Kidney (tissue), 14 donors: ENCODE results near the gene PRRC2B. TPM values are rescaled to one million over a fixed set of nuclear protein-coding genes. Genes with fewer than 3 reads are reported as not detected.

Source experiments
- DNase-seq, 5 donors: peaks; one replicate each; pipeline ENCODE4 v3.0.0-alpha.2; 2013 to 2020
- FAIRE-seq: peaks from 2 replicates; lab custom pipeline; 2012; peaks lifted over from hg19 to GRCh38; lab: Jason Lieb, UNC
- H3K27ac ChIP-seq, 2 donors: one replicate each; pipeline ENCODE4 v1.7.0; 2013; ENCODE audit warnings: low read depth in 2 of 2, low read length in 2 of 2, inconsistent platforms in 1 of 2
- H3K27me3 ChIP-seq: one replicate; pipeline ENCODE4 v1.7.1; 2013; ENCODE audit warnings: low read length, inconsistent platforms; ENCODE audit not compliant: control insufficient read depth, insufficient read depth
- H3K36me3 ChIP-seq, 3 donors: one replicate each; pipeline versions ENCODE4 v1.7.0 to v1.7.1; 2013; ENCODE audit warnings: low read length in 3 of 3, control low read depth in 1 of 3, inconsistent platforms in 1 of 3; ENCODE audit not compliant: insufficient read depth in 3 of 3, control insufficient read depth in 2 of 3
- H3K4me1 ChIP-seq, 3 donors: one replicate each; pipeline versions ENCODE4 v1.7.0 to v1.7.1; 2013; ENCODE audit warnings: low read length in 3 of 3, inconsistent platforms in 1 of 3, low read depth in 1 of 3; ENCODE audit not compliant: control insufficient read depth in 2 of 3, insufficient read depth in 2 of 3
- H3K4me3 ChIP-seq, 3 donors: one replicate each; pipeline versions ENCODE4 v1.7.0 to v1.8.1; 2013; ENCODE audit warnings: low read length in 3 of 3, control low read depth in 1 of 3, inconsistent platforms in 1 of 3
- H3K9ac ChIP-seq, 3 donors: one replicate each; pipeline versions ENCODE4 v1.7.0 to v1.7.1; 2013; ENCODE audit warnings: low read length in 3 of 3, control low read depth in 1 of 3, inconsistent platforms in 1 of 3
- H3K9me3 ChIP-seq, 3 donors: one replicate each; pipeline versions ENCODE4 v1.7.0 to v1.7.1; 2013; ENCODE audit warnings: low read length in 3 of 3, control low read depth in 1 of 3, inconsistent platforms in 1 of 3; ENCODE audit not compliant: control insufficient read depth in 2 of 3, insufficient read depth in 1 of 3
- CTCF ChIP-seq: IDR thresholded peaks from 3 replicates; pipeline ENCODE4 v1.5.1; 2012; ENCODE audit warnings: mild to moderate bottlenecking, moderate library complexity, borderline replicate concordance; ENCODE audit not compliant: insufficient read depth; ENCODE audit errors: extremely low read depth
- intact Hi-C: fragments of 100-400 bp; cut with DNase I; formaldehyde crosslinking; loops from one replicate; pipeline ENCODE4 v1.11.1; 2022
- polyA plus RNA-seq: library from polyadenylated mRNA; stranded (reverse); fragments of 350-450 nt; fragmentation: Illumina TruSeq; extraction: RNeasy Lipid Tissue Mini Kit (QIAGEN cat#74804); gene quantifications from one replicate; pipeline ENCODE4 v1.2.3, GENCODE V29; 2014; ENCODE audit warnings: low read depth, low replicate concordance; ENCODE audit not compliant: insufficient read depth
- total RNA-seq: library from RNA; stranded (reverse); fragmentation: NEBNext Ultra II Directional; extraction: Animal tissue kit (Norgen Biotek cat#: 25700); gene quantifications from one replicate; pipeline ENCODE4 v1.2.1, GENCODE V29; 2021
- donor health status: control.
- donor health status: control.
- donor health status: control.
- donor health status: control.
- donor health status: control.
- donor health status: DM: yes; HTN: yes; CAD: no.
- donor health status: Normal renal cell carcinoma (clear cell type).

PRRC2B gene
- total and polyA plus RNA-seq, 2 donors from 2014 or later: 37.4 to 227 TPM

- Histone ChIP-seq H3K27me3 (no peaks in the 10 kb centered on the region), H3K9me3 (no peaks in the 10 kb centered on the region), H3K27ac (no peak overlapping the region), H3K4me1 (peaks cover 0 to 6% (median 6%) of the 10 kb centered on the region in 3 donors), H3K36me3 (peaks cover 6 to 70% (median 57%) of the 10 kb centered on the region in 3 donors), H3K4me3 (no peak overlapping the region), H3K9ac (no peak overlapping the region)
- intact Hi-C loops: no loop called here
- FAIRE-seq (no peak), DNase-seq (peak in 1 of 5 donors; percentile 31)
- no peak for TF ChIP-seq CTCF
These were observed 101.9 kb downstream of the PRRC2B start for GRCh38 chr9:131495785-131496184.

DNA sequence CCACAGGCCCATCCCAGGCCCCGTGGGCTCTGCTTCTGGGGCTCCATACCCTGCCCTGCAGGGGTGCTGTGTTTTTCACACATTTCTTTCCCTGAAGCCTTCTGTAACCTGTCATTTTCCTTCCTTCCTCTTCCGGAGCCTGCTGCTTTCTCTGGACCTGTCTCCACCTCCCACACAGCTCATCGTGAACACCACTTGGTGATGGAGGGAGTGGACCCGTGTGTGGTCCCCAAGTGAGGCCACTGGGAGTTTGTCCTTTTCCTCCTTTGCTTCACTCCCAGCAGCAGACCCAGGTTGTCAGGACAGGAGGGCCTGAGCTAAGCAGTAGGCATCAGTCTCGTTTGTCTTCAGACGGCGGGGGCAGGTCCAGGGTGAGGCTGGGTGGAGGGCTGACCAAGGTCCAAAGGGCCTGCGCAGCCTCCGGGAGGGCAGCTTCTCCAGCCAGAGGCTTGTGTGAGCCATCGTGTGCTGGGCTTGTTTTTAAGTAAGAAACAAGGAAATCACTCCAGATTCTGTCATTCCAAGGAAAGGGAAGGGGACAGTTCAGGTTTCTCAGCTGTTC lies 103.0 kb downstream of the PRRC2B start:
- Histone ChIP-seq H3K4me3 (no peak overlapping the region), H3K27me3 (no peaks in the 10 kb centered on the region), H3K4me1 (peaks cover 0 to 7% (median 6%) of the 10 kb centered on the region in 3 donors), H3K36me3 (peaks cover 4 to 59% (median 46%) of the 10 kb centered on the region in 3 donors), H3K9ac (no peak overlapping the region), H3K27ac (no peak overlapping the region), H3K9me3 (no peaks in the 10 kb centered on the region)
- TF ChIP-seq CTCF: no peak
- intact Hi-C loops: no loop called here
- FAIRE-seq (no peak), DNase-seq (no peak)

GRCh38 chr9:131499254-131499767 lies 105.4 kb downstream of the PRRC2B start:
- DNase-seq: no peak
- H3K9ac ChIP-seq: no peak overlapping the region
- no peak for FAIRE-seq
- TF ChIP-seq CTCF: no peak
- H3K27ac ChIP-seq: no peak overlapping the region
- intact Hi-C loops: no loop called here
- no peaks in the 10 kb centered on the region for H3K27me3 ChIP-seq
- no peaks in the 10 kb centered on the region for H3K9me3 ChIP-seq
- no peak overlapping the region for H3K4me3 ChIP-seq
- H3K36me3 ChIP-seq: peaks cover 2 to 39% (median 26%) of the 10 kb centered on the region in 3 donors
- H3K4me1 ChIP-seq: peaks cover 0 to 19% (median 12%) of the 10 kb centered on the region in 3 donors
